Left lung (tissue), 10 donors: ENCODE data around the gene IQCM. TPM values are rescaled to one million over a fixed set of nuclear protein-coding genes. Genes with fewer than 3 reads are reported as not detected.

Experiments
- ATAC-seq: fragments of 200-7000 bp; cut with Tn5 transposase; one replicate; pipeline ENCODE4 v1.9.1; 2020; ENCODE audit warnings: moderate library complexity
- DNase-seq, 4 donors: peaks; one replicate each; pipeline ENCODE4 v3.0.0-alpha.2; 2013 to 2020
- H3K27ac ChIP-seq, 2 donors: fragments of 200-600 bp; sonication (generic) in 1 of 2; one replicate each; pipeline versions ENCODE4 v1.5.0 to v1.8.0; 2020 to 2021
- H3K27me3 ChIP-seq, 2 donors: fragments of 200-600 bp; sonication (generic) in 1 of 2; one replicate each; pipeline versions ENCODE4 v1.5.0 to v1.8.0; 2020 to 2021
- H3K36me3 ChIP-seq, 2 donors: fragments of 200-600 bp; sonication (generic) in 1 of 2; one replicate each; pipeline versions ENCODE4 v1.5.0 to v1.8.0; 2020 to 2021
- H3K4me1 ChIP-seq, 2 donors: fragments of 200-600 bp; one replicate each; pipeline ENCODE4 v1.8.0; 2021
- H3K4me3 ChIP-seq, 2 donors: fragments of 200-600 bp; sonication (generic) in 1 of 2; one replicate each; pipeline versions ENCODE4 v1.5.0 to v1.8.0; 2020 to 2021; ENCODE audit warnings: mild to moderate bottlenecking in 1 of 2
- H3K9me3 ChIP-seq, 2 donors: fragments of 200-600 bp; sonication (generic) in 1 of 2; one replicate each; pipeline versions ENCODE4 v1.5.0 to v1.8.0; 2020 to 2021
- intact Hi-C, 2 donors: fragments of 100-400 bp; cut with DNase I; formaldehyde crosslinking; loops; one replicate each; pipeline versions ENCODE4 v1.11.2 to v1.14.2; 2022
- polyA plus RNA-seq, 6 donors: library from polyadenylated mRNA; unstranded; fragments of 120-200 nt; gene quantifications; one replicate each; pipeline ENCODE4 v1.2.1, GENCODE V29; 2013; ENCODE audit not compliant: insufficient read length in 6 of 6
- total RNA-seq, 2 donors: library from RNA; stranded (reverse); fragmentation: NEBNext Ultra II Directional; extraction: Animal tissue kit (Norgen Biotek cat#: 25700); gene quantifications; one replicate each; pipeline ENCODE4 v1.2.1, GENCODE V29; 2021
- TF ChIP-seq, protein P1 (sequence below), 2 donors: fragments of 200-600 bp; sonication (generic) in 1 of 2; IDR thresholded peaks; one replicate each; pipeline versions ENCODE4 v1.5.0 to v1.8.0; 2021; ENCODE audit warnings: antibody characterized with exemption in 2 of 2
- donor health status: DM: no; HTN: yes; CAD: no.
- donor health status: DM: no; HTN: no; CAD: no.

Gene IQCM
- total and polyA plus RNA-seq, 8 donors = not detected

DNA sequence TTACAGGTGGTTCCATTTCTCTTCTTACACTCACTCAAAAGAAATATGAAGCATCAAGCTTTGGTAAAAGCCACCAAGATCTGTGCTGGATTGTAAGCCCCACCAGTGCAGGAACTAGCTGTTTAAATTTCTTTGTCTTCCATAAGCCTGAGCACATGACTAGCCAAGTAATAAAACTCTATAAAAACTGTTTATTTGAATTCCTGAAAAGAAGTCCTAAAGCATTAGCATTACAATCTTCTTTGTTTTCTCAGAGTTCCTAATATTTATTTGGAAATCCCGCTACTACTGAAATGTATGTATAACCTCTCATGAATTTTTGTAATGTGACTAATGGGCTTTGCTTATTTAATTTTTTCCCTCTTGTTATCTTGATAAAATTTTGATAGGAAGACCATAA, 65.9 kb downstream of the IQCM start:
- no peak for ATAC-seq
- H3K4me1 ChIP-seq = no peaks in the 10 kb centered on the region
- no peaks in the 10 kb centered on the region for H3K36me3 ChIP-seq
- no peak overlapping the region for H3K4me3 ChIP-seq
- no peaks in the 10 kb centered on the region for H3K27me3 ChIP-seq
- no peaks in the 10 kb centered on the region for H3K9me3 ChIP-seq
- DNase-seq = no peak
- no peak overlapping the region for H3K27ac ChIP-seq
- intact Hi-C loops = no loop called here
- TF ChIP-seq, protein P1, sequence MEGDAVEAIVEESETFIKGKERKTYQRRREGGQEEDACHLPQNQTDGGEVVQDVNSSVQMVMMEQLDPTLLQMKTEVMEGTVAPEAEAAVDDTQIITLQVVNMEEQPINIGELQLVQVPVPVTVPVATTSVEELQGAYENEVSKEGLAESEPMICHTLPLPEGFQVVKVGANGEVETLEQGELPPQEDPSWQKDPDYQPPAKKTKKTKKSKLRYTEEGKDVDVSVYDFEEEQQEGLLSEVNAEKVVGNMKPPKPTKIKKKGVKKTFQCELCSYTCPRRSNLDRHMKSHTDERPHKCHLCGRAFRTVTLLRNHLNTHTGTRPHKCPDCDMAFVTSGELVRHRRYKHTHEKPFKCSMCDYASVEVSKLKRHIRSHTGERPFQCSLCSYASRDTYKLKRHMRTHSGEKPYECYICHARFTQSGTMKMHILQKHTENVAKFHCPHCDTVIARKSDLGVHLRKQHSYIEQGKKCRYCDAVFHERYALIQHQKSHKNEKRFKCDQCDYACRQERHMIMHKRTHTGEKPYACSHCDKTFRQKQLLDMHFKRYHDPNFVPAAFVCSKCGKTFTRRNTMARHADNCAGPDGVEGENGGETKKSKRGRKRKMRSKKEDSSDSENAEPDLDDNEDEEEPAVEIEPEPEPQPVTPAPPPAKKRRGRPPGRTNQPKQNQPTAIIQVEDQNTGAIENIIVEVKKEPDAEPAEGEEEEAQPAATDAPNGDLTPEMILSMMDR (IDR thresholded peaks at IDR 0.05) = no peak

DNA sequence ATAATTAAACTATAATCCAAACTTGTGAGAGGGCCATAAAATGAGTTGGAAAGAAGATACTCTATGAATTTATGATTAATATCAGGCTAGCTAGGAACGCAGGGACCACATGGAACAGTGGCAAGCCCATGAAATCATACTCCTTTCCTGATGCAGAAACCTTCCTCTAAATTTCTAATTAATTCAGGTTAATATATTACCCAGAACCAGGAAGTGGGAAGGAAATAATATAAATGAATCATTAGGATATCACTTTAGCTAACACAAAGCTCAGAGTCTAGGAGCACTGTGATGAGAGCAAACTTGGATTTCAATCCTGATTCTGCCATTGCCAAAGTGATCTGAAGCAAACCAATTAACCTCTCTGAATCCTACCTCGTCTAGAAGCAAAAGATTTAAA, 68.0 kb downstream of the IQCM start:
- intact Hi-C loops = no loop called here
- no peak overlapping the region for H3K27ac ChIP-seq
- ATAC-seq (no peak), DNase-seq (no peak)
- H3K36me3 ChIP-seq = no peaks in the 10 kb centered on the region
- no peak overlapping the region for H3K4me3 ChIP-seq
- no peaks in the 10 kb centered on the region for H3K27me3 ChIP-seq
- H3K4me1 ChIP-seq = no peaks in the 10 kb centered on the region
- TF ChIP-seq, protein P1 (IDR thresholded peaks at IDR 0.05) = no peak
- no peaks in the 10 kb centered on the region for H3K9me3 ChIP-seq

DNA sequence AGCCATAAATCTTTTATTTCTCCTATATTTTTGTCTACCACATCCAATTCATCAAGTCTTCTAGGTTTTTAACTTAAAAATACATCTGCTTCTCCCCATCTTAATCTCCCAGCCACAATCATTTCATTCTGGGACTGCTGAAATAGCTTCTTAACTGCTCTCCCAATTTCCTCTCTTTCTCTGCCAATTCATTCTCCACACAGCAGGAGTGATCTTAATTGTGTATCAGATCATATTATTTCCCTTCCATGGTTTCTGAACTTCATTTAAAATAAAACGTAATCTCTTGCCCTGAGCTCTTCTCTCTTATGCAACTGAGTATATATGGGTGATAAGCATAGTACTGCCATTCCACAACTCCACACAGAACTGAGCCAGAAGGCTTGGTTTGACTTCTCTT, 69.4 kb downstream of the IQCM start:
- no peak for ATAC-seq

DNA sequence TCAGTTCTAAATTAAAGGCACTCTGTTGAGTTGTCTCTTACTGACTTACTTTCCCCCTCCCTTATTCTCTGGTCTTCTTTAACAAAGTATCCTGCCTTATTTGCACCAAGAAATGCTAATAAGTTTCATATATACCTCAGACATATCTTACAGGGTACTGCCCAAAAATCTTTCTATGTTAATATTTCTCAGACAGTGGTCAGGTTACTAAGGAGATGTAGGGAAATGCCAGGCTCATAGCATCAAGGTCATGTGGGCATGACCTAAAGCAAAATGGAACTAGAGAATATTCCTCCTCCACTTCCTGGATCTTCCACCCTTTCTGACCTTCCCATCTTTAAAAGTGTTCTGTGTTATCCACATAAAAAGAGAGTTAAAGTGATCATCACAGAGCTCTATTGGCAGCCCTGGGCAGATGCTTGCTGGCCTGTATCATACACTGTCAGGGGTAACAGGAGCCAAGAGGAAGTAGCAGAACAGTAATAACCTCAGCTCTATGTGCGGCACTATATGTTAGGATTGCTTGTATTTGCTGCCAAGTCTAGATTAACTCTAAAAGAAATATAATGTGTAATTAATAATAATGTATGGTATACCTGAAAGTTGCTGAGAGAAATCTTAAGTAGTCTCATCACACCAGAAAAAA, 74.3 kb downstream of the IQCM start:
- Histone ChIP-seq H3K36me3 (no peaks in the 10 kb centered on the region), H3K4me3 (no peak overlapping the region), H3K27me3 (no peaks in the 10 kb centered on the region), H3K27ac (no peak overlapping the region), H3K4me1 (no peaks in the 10 kb centered on the region), H3K9me3 (no peaks in the 10 kb centered on the region)
- TF ChIP-seq, protein P1 (IDR thresholded peaks at IDR 0.05) = no peak
- DNase-seq (no peak), ATAC-seq (no peak)
- intact Hi-C loops = no loop called here

More for the DNA sequence above, 69.4 kb downstream of the IQCM start:
- H3K27ac ChIP-seq = no peak overlapping the region
- TF ChIP-seq, protein P1 (IDR thresholded peaks at IDR 0.05) = no peak
- intact Hi-C loops = no loop called here
- H3K4me1 ChIP-seq = no peaks in the 10 kb centered on the region
- H3K36me3 ChIP-seq = no peaks in the 10 kb centered on the region
- H3K4me3 ChIP-seq = no peak overlapping the region
- no peak for DNase-seq
- no peaks in the 10 kb centered on the region for H3K9me3 ChIP-seq
- no peaks in the 10 kb centered on the region for H3K27me3 ChIP-seq

DNA sequence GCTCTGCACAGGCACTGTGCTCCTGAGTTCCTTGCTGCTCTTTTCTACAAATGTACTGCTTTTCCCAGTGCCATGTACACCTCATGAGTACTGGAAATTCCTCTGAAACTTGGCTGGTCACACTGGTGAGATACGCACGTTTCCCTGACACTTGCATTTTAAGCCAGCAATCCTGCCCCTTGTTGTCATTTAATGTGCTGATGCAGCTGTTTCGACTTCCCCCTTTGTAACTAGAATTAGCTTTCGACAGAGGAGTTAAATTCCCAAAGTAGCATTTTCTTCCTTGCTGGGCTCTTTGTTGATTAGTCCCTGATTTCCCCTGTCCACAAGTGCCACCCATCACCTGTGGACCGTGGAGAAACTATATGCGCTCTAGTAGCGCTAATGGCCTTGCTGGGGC, 77.5 kb downstream of the IQCM start:
- no peak overlapping the region for H3K4me3 ChIP-seq
- TF ChIP-seq, protein P1 (IDR thresholded peaks at IDR 0.05) = no peak
- H3K9me3 ChIP-seq = no peaks in the 10 kb centered on the region
- DNase-seq = no peak
- intact Hi-C loops = no loop called here
- H3K27me3 ChIP-seq = no peaks in the 10 kb centered on the region
- H3K27ac ChIP-seq = no peak overlapping the region
- no peaks in the 10 kb centered on the region for H3K4me1 ChIP-seq
- H3K36me3 ChIP-seq = no peaks in the 10 kb centered on the region
- no peak for ATAC-seq
